ENCODE measurements around the gene HEMGN.

HEMGN gene

DNA sequence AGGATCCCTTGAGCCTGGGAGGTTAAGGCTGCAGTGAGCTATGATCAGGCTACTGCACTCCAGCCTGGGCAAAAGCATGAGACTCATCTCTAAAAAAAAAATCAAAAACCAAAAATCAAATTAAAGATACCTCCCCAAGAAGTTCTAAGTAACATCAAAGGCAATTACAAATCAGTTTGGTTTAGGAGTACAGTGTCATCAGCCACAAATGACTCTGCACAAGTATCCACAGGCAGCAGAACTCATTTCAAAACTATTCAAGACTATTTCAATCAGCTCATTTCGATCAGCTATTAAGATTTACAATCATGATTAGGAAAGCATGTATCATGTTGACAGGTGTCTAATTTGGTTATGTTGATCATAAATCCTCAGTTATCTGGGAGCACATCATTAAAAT lies 34.8 kb downstream of the HEMGN start:
- Histone ChIP-seq H3K36me3 (ENCODE audit: control insufficient read depth, insufficient read depth, low read length) (no peaks in the 10 kb centered on the region), H3K4me3 (ENCODE audit: low read length) (no peak overlapping the region), H3K9ac (ENCODE audit: low read length) (no peak overlapping the region), H3K4me1 (ENCODE audit: control insufficient read depth, insufficient read depth, low read length) (no peaks in the 10 kb centered on the region), H3K27me3 (ENCODE audit: control insufficient read depth, insufficient read depth, low read length) (no peaks in the 10 kb centered on the region), H3K9me3 (ENCODE audit: control insufficient read depth, low read length) (no peaks in the 10 kb centered on the region)

DNA sequence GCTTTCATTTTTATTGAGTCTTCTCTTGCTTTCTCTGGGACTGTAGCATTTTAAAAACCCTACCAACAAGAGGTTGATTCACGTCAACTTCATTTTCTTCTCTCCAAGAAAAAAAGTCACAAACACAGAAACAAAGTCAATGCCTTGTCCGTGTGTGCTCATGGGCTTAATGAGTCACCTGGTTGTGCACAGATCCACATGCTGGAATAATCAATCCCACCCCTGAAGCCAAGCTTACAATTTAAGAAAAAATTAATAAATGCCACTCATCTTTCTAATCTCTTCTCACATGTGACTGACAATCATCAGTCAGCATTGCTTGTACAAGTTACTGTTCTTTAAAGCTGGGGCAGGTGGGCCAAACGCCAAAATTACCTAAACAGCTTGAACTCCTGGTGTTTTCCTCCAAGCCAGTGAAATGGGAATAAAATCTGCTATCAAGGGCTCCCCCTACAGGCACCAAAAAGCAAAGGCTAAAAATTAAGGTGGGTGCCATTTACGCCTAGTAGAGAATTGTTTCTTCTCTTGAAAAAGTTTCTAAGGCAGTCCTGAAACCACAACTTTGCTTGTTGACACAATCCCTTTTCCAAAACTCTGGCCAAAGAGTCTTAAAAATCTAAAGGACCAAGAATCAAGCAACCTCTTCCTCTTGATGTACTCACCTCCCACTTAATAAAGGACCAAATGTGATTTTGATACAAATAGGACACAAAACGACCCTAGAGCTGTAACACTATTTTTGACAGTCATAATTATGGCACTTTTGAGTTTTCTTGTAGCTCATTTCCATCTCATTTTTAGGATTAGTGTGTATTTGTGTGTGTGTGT lies 37.0 kb downstream of the HEMGN start:
- H3K4me1 ChIP-seq (ENCODE audit: control insufficient read depth, insufficient read depth, low read length) = no peaks in the 10 kb centered on the region
- H3K4me3 ChIP-seq (ENCODE audit: low read length) = no peak overlapping the region
- H3K9me3 ChIP-seq (ENCODE audit: control insufficient read depth, low read length) = no peaks in the 10 kb centered on the region
- H3K9ac ChIP-seq (ENCODE audit: low read length) = no peak overlapping the region
- no peaks in the 10 kb centered on the region for H3K27me3 ChIP-seq (ENCODE audit: control insufficient read depth, insufficient read depth, low read length)
- no peaks in the 10 kb centered on the region for H3K36me3 ChIP-seq (ENCODE audit: control insufficient read depth, insufficient read depth, low read length)

DNA sequence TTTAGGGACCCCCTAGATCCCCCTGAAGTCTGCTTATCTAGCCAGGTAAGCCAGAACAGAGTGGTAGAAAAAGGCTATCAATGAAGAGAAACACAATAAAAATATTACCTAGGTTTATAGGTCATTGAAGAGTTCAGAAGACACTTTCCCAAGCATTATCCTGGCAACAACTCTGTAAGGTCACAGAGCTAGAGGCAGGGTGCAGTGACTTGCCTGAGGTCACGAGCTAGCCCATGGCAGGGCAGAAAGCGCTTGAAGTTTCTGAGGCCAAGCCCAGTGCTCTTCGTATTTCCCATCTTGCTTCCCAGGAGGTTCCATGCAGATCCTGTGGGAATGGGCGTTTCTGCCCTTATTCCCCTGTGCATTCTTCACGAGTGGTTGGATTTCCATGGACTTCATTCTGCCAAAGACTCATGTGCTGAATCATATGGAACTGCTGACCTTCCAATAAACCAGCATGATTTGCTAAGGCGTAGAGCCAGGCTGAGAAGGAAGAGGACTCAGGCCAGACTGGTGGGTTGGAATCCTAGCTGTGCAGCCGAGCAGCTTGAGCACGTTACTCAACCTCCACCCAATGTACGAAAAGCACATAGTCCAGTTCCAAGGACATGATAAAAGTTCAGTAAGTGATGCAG lies 37.8 kb downstream of the HEMGN start:
- Histone ChIP-seq H3K4me3 (ENCODE audit: low read length) (no peak overlapping the region), H3K4me1 (ENCODE audit: control insufficient read depth, insufficient read depth, low read length) (no peaks in the 10 kb centered on the region), H3K9ac (ENCODE audit: low read length) (no peak overlapping the region)

DNA sequence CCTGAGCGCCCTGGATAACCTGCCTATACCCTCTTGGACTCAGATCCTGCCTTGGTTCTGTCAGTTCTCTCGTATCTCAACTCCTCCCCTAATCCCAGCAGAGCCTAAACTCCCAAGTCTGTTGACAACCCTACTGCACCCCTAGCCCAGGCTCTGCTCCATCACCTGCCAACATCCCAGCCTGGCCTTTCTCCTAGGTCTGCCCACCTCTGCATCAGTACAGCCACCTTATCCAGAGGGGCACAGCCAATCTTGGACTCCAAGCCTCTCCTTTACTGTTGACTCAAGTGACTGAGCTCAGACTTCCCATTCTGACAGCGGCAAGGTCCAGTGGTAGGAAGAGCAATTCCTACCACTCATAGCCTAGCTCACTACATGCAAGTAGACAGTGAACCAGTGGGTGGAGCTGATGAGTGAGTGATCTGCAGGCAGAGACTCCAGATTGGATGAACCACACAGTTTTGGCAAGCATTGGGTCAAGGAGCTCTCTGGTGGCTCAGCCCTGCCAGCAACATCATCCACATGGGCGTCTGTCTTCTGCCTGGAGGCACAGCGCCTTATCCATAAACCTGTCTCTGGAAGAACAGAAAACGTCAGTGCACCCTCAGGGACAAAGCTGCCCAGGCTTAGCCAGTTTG lies 42.2 kb downstream of the HEMGN start:
- H3K36me3 ChIP-seq (ENCODE audit: control insufficient read depth, insufficient read depth, low read length) = no peaks in the 10 kb centered on the region
- no peak overlapping the region for H3K9ac ChIP-seq (ENCODE audit: low read length)
- no peaks in the 10 kb centered on the region for H3K4me1 ChIP-seq (ENCODE audit: control insufficient read depth, insufficient read depth, low read length)
- H3K4me3 ChIP-seq (ENCODE audit: low read length) = no peak overlapping the region
- no peaks in the 10 kb centered on the region for H3K27me3 ChIP-seq (ENCODE audit: control insufficient read depth, insufficient read depth, low read length)
- H3K9me3 ChIP-seq (ENCODE audit: control insufficient read depth, low read length) = no peaks in the 10 kb centered on the region

More for the DNA sequence above, 37.8 kb downstream of the HEMGN start:
- Histone ChIP-seq H3K36me3 (ENCODE audit: control insufficient read depth, insufficient read depth, low read length) (no peaks in the 10 kb centered on the region), H3K27me3 (ENCODE audit: control insufficient read depth, insufficient read depth, low read length) (no peaks in the 10 kb centered on the region), H3K9me3 (ENCODE audit: control insufficient read depth, low read length) (no peaks in the 10 kb centered on the region)

DNA sequence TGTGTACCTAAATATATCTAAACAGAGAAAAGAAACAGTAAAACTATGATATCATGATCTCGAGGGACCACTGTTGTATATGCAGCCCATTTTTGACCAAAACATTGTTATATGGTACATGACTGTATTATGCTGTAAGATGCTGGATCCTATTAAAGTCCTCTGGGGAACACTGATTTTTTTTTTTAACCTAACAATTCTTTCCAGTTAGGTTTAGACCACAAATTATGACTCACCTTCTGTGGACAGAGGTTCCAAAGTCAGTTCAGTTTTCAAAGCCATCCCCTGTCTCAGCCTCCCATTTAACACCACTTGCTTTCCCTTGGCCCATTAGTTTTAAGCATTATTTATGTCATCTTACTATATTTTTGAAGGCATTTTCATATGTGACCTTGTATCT lies 42.8 kb downstream of the HEMGN start:
- Histone ChIP-seq H3K27me3 (ENCODE audit: control insufficient read depth, insufficient read depth, low read length) (no peaks in the 10 kb centered on the region), H3K36me3 (ENCODE audit: control insufficient read depth, insufficient read depth, low read length) (no peaks in the 10 kb centered on the region), H3K4me3 (ENCODE audit: low read length) (no peak overlapping the region), H3K4me1 (ENCODE audit: control insufficient read depth, insufficient read depth, low read length) (no peaks in the 10 kb centered on the region), H3K9ac (ENCODE audit: low read length) (no peak overlapping the region), H3K9me3 (ENCODE audit: control insufficient read depth, low read length) (no peaks in the 10 kb centered on the region)

DNA sequence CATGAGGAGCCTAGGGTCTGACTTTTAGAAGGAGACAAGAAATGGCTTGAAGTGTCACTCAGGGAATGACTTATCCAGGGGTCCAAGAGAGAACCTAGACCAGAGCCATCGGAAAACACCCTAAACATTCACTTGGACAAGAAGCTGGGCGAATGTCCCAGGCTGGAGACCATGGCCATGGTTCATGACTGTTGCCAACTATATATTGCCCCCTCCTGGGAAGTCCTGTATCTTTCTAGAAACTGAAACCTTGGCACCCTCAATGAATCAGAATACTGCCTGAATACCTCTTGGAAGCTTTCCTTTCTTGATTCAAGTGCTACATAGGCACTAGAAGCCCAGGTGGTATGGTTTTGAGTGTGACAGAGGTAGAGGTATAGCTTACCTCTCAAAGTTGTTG lies 45.6 kb downstream of the HEMGN start:
- no peak overlapping the region for H3K9ac ChIP-seq (ENCODE audit: low read length)
- no peaks in the 10 kb centered on the region for H3K36me3 ChIP-seq (ENCODE audit: control insufficient read depth, insufficient read depth, low read length)
- H3K4me3 ChIP-seq (ENCODE audit: low read length) = no peak overlapping the region
- no peaks in the 10 kb centered on the region for H3K9me3 ChIP-seq (ENCODE audit: control insufficient read depth, low read length)
- no peaks in the 10 kb centered on the region for H3K27me3 ChIP-seq (ENCODE audit: control insufficient read depth, insufficient read depth, low read length)
- no peaks in the 10 kb centered on the region for H3K4me1 ChIP-seq (ENCODE audit: control insufficient read depth, insufficient read depth, low read length)

DNA sequence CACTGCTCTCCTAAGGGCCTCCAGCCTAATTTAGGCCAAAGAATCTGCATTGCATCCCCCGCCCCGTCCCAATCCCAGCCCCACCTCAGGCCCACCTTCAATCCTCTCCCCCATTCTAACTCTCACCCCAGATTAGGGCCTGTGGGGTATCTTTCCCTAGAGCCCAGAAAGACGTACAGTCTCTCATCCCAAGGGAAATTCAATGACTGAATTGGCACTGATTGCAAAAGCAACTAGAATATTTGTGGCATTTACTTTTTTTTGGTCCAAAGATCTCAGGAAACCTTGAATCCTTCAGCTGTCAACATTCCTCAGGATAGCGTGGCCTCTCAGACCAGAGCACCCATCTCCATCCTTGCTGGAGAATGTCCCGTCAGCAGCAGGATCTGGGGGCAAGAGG lies 46.2 kb downstream of the HEMGN start:
- Histone ChIP-seq H3K9me3 (ENCODE audit: control insufficient read depth, low read length) (no peaks in the 10 kb centered on the region), H3K27me3 (ENCODE audit: control insufficient read depth, insufficient read depth, low read length) (no peaks in the 10 kb centered on the region), H3K9ac (ENCODE audit: low read length) (no peak overlapping the region)

DNA sequence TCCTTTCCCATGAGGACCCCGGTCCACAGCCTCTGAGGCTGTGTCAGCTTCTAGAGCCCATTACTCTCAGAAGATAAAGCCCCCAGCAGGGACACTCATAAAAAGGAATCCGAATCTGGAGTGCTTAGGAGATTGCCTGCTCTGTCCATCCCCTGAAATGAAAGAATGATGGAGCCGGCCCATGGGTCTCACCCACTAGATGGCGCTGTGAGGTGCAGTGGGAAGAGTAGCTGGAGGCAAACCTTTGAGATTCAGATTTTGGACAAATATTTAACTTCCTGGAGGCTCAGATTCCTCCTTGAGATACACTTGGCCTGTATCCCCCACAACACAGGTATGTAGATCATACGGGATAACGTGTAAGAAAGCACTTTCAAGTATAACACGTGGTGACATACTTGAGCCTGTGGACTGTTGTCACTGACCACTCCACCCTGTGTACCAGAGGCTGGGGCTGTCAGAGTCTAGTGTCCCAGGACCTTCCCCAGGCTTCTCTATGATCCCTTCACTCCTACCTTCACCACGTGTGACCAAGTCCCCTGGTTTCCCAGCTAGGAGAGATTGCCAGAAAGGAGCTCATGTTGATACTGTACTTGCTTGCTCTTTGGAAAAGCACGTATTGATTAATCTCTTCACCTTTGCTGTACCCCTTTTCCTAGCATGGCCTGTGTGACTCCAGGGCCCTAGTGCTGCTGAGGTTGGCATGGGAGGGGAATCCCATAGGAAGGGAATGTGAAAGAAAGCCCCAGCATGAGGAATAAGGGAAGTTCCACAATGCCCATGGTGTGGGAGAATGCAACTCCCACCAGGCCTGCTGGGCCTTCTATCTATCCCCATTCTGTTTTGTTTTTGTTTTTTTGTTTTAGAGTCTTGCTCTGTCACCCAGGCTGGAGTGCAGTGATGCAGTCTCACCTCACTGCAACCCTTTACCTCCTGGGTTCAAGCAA lies 47.8 kb downstream of the HEMGN start:
- no peaks in the 10 kb centered on the region for H3K9me3 ChIP-seq (ENCODE audit: control insufficient read depth, low read length)
- no peak overlapping the region for H3K4me3 ChIP-seq (ENCODE audit: low read length)
- H3K27me3 ChIP-seq (ENCODE audit: control insufficient read depth, insufficient read depth, low read length) = no peaks in the 10 kb centered on the region
- H3K9ac ChIP-seq (ENCODE audit: low read length) = no peak overlapping the region
- no peaks in the 10 kb centered on the region for H3K36me3 ChIP-seq (ENCODE audit: control insufficient read depth, insufficient read depth, low read length)
- no peaks in the 10 kb centered on the region for H3K4me1 ChIP-seq (ENCODE audit: control insufficient read depth, insufficient read depth, low read length)

More for the DNA sequence above, 46.2 kb downstream of the HEMGN start:
- no peaks in the 10 kb centered on the region for H3K4me1 ChIP-seq (ENCODE audit: control insufficient read depth, insufficient read depth, low read length)
- no peaks in the 10 kb centered on the region for H3K36me3 ChIP-seq (ENCODE audit: control insufficient read depth, insufficient read depth, low read length)
- no peak overlapping the region for H3K4me3 ChIP-seq (ENCODE audit: low read length)

DNA sequence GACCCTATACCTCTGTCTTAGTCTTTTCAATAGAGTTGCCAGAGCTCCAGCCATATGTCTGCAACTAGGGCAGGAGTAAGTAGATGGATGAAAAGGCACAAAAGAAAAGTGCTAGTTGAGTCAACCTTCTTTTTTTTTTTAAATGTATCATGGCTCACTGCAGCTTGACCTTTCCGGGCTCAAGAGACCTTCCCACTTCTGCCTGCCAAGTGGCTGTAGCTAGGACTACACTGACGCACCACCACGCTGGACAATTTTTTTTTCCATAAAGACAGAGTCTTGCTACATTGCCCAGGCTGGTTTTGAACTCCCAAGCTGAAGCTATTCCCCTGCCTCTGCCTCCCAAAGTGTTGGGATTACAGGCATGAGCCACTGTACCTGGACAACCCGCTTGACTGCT lies 57.6 kb downstream of the HEMGN start:
- no peaks in the 10 kb centered on the region for H3K4me1 ChIP-seq (ENCODE audit: control insufficient read depth, insufficient read depth, low read length)
- no peaks in the 10 kb centered on the region for H3K27me3 ChIP-seq (ENCODE audit: control insufficient read depth, insufficient read depth, low read length)
- H3K9ac ChIP-seq (ENCODE audit: low read length) = no peak overlapping the region
- no peak overlapping the region for H3K4me3 ChIP-seq (ENCODE audit: low read length)
- no peaks in the 10 kb centered on the region for H3K36me3 ChIP-seq (ENCODE audit: control insufficient read depth, insufficient read depth, low read length)
- no peaks in the 10 kb centered on the region for H3K9me3 ChIP-seq (ENCODE audit: control insufficient read depth, low read length)
